ENCODE measurements around the gene AKNAD1.

DNA sequence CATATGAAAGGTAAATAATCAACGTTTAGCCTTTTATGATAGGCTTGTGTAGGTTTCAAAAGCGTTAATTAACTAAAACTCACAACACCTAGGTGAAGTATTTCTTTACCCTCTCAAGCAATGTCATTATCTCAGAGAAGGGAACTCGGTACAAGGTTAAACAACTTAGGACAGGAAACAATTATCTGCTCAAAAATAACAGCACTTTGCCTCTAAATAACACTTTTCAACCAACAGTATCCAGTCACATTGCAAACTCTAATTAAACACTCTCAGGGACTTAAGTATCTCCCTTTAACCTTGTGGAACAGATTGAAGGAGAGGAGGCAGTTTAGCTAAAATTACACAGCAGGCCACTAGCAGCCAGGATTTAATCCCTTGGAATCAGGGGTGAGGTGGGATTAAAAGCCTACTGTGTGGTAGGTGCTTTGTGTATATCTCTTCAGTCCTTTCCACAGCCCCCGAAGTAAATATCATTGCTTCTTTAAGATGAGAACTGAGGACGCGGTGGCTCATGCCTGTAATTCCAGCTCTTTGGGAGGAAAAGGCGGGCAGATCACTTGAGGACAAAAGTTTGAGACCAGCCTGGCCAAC, 5.2 kb upstream of the AKNAD1 start:
- TF ChIP-seq, protein P1, sequence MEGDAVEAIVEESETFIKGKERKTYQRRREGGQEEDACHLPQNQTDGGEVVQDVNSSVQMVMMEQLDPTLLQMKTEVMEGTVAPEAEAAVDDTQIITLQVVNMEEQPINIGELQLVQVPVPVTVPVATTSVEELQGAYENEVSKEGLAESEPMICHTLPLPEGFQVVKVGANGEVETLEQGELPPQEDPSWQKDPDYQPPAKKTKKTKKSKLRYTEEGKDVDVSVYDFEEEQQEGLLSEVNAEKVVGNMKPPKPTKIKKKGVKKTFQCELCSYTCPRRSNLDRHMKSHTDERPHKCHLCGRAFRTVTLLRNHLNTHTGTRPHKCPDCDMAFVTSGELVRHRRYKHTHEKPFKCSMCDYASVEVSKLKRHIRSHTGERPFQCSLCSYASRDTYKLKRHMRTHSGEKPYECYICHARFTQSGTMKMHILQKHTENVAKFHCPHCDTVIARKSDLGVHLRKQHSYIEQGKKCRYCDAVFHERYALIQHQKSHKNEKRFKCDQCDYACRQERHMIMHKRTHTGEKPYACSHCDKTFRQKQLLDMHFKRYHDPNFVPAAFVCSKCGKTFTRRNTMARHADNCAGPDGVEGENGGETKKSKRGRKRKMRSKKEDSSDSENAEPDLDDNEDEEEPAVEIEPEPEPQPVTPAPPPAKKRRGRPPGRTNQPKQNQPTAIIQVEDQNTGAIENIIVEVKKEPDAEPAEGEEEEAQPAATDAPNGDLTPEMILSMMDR (IDR thresholded peaks at IDR 0.05): no peak
- no peak for TF ChIP-seq POLR2A (IDR thresholded peaks at IDR 0.05)
